GM10847 (cell line): Measurements from ENCODE around the gene CDHR3.
A peak's percentile ranks its signal among the peaks of the same experiment; 100 is the strongest.

ENCODE experiments used
- POLR2A ChIP-seq: IDR thresholded peaks from 2 replicates; pipeline ENCODE4 v1.6.1; 2011; ENCODE audit not compliant: insufficient read length; ENCODE audit errors: extremely low read depth

CDHR3 gene

DNA sequence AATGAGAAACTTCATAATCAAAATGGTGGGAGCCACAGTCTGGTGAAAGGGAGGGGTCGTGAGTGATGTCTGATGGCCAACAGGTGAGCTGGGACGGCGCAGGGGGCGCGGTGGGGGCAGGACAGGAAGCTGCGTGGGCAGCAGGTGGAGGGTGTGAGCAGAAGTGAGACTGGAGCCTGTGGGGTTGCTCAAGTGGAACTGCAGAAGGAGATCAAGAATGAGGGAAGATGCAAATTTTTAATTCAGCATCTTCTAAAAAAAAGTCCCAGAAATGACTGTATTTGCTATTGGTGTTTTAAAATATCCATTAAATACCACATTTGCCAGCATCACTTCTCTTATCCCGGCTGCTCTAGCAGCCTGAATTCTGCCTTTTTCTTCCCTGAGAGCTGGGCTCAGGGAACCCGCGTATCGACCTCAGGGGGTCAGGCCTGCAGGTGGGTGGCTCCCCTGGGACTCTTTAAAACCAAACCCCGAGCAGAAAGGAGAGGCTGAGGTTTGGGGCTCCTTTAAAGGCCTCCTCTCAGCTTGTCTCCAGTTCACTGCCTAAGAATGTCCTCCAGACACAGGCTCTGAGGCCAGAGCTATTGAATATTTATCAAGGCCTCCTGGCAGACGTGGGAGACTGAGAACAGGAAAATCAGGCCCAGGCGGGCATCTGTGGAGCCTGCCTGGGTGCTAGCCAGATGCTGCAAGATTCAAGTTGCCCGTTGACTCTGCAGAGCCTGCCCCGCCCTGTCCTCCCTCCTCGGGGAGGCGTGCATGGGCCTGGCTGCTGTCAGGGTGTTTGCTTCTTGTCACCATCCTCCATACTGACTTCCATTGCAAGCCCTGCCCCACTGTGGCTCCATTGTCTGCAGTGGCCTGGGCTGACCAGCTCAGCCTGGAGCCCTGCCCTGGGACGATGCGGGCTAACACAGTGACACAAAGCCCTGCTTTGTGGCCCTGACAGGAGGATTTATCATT lies 95.2 kb downstream of the CDHR3 start:
- peak; percentile 19 for TF ChIP-seq POLR2A

- no peak for TF ChIP-seq POLR2A
These were observed 95.9 kb downstream of the CDHR3 start for GRCh38 chr7:106058928-106059324.

GRCh38 chr7:106059556-106059955 lies 96.5 kb downstream of the CDHR3 start:
- no peak for TF ChIP-seq POLR2A

DNA sequence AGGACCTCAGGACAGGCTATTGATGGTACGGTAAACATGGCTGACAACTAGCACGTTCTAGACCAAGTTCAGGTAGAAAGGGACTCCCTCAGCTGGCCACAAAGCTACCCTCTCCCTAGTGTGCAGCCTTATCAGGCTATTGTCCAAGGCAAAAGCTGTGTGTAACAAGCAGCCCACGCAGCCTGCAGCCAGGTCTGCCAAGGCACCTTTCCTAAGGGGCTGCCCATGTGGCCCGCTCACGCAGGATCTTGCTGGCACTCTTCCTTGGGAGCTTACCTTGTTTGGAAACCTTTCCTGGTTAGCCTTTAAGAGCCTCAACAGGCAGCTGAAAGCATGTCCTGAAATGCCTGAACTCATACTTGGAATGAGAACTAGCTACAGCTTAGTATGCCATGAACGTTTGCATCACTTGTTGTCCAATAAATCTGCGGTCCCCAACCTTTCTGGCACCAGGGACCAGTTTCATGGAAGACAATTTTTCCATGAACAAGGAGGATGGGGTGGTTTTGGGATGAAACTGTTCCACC lies 97.4 kb downstream of the CDHR3 start:
- no peak for TF ChIP-seq POLR2A

DNA sequence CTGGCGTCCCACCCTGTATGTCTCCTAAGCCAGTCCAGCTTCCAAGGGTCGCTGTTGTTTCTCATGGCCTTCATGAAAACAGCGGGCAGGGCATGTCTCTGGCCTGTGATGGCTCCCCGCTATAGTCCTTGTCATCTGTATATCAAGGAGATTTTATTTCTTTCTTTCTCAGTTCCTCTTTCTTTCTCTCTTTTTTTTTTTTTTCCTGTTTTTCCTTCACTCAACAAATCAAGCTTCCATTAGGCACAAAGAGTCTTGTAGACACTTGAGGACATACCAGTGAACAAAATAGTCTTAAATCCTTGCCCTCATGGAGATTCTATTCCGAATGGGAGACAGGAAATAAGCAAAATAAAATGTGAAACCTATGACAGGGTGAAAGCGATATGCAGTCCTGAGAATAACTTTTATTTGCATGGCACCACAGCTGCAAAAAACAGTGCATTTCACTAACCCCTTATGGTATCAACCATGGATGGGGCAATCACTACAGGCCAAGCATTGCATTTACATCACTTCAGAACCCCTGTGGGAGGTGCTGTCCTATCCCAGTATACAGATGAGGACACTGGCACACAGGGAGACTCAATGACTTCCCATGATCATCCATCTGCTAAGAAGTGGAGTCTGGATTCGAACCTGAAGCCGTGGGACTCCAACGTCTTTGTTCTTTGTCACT lies 98.4 kb downstream of the CDHR3 start:
- no peak for TF ChIP-seq POLR2A

DNA sequence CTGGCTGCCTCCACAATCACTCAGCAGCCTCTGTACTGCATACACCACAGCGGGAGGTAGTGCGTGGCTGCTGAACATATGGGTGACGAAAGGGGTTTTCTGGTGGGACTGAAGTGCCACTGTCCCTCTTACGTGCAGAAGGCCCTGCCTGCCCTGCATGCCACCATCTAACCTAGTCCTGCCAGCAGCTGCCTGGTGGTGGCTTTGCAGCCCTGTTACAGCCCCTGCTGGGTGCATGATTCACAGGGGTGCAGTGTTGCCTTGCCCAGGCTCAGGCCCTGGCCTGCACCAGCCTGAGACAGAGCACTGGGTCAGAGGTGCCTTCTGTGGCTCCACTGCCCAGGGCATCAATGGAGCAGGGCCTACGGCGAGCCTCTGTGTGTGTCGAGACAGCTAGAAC lies 98.9 kb downstream of the CDHR3 start:
- TF ChIP-seq POLR2A, result no peak

DNA sequence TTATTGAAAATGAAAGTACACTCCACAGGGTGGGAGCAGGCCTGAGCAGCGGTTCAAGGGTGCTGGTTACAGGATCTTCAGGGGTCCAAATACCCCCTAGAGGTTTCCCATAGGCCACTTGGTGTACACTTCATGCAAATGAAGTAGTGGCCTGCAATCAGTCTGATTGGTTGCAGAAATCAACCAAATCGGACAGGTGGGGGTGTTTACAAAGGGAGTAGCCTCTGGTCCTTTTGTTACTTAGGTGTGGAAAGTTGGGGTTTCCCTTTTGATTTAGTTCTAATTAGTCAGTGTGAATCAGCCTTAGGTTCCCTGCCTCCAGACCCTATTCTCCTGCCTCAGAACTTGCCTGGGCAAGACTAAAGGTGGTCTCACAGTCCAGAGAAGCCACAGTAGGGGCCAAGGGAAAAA lies 99.5 kb downstream of the CDHR3 start:
- TF ChIP-seq POLR2A, result no peak

DNA sequence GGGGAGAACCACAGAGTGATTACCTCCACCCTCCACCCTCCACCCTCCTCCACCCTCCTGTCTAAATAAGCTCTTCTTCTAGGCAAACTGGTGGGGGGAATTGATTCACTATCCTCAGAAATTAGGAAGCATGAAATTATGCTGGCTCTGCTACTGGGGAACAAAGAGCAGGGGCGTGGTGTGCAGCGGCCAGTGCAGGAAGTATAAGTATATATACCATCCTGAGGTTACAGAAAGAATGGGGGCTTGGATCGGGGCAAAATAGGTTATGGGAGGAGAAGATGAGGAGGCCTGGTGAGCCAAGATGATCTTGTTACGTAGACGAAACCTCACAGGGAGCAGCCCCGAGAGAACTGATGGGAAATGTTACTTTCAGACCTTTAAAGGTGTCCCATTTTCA lies 100.0 kb downstream of the CDHR3 start:
- no peak for TF ChIP-seq POLR2A

GRCh38 chr7:106063692-106064091 lies 100.6 kb downstream of the CDHR3 start:
- no peak for TF ChIP-seq POLR2A

- TF ChIP-seq POLR2A, result no peak
These were observed 101.3 kb downstream of the CDHR3 start for GRCh38 chr7:106064316-106064715.

DNA sequence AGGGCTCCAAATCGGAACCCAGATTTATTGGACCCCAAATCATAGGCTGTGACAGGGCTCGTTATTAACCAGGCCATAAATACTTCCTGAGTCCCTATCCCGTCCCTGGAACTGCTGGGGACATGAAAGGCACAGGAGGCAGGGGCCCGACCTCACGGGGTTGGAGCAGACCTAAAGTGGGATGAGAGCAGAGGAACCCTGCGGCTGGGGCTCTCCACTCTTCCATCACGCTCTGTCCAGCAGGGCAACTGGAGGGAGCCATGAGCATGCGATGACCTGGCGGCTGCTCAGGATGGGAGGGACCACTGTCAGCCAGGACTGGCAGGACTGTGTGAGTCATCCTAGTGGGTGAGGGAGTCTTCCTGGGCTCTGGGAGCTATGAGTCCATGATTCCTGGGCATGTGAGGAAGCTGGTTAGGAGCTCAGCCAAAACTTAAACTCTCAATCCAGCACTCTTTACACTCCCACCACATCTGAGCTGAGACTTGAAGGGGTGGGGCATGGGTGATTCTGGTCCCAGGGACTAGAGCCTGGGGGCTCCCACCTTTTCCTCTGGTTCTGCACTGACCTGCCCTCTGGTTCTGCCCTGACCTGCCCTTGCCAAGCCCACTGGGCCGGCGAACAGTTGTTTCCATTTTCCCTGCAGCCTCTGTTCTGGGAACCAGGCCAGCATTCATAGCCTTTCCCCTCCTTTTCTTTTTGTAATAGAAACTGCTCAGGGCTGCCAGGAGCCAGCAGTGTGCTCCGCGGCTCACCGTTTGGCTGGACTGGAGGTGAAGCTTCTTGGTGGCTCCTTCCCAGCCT lies 101.9 kb downstream of the CDHR3 start:
- no peak for TF ChIP-seq POLR2A

- no peak for TF ChIP-seq POLR2A
These were observed 102.8 kb downstream of the CDHR3 start for GRCh38 chr7:106065575-106066500.

DNA sequence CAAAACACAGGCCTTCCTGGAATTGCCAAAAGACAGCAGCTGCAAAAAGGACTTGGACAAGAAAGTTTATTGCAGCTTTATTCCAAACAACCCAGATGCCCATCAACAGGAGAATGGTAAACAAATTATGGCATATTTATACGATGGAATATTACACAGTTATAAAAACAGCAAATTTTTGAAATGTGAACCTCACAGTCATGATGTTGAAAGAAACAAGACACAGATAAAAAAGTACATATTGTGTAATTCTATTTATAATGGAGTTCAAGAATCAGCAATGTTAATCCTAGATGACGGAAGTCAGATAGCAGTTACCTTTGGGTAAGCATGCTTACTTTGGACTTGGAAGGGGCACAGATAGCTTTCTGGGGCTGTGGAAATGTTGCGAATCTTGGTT lies 104.6 kb downstream of the CDHR3 start:
- no peak for TF ChIP-seq POLR2A

GRCh38 chr7:106068538-106068961 lies 105.5 kb downstream of the CDHR3 start:
- no peak for TF ChIP-seq POLR2A
